OCI-LY7 (cell line): Measurements from ENCODE around the gene PLEKHM1. TPM values are rescaled to one million over a fixed set of nuclear protein-coding genes. Genes with fewer than 3 reads are reported as not detected.
"Not testable (repeated sequence)": the region's sequence is repeated elsewhere in the genome, so short reads cannot be mapped to it uniquely, and the experiment has no call there.

Source experiments
- BruUV-seq: library from RNA; stranded (reverse); fragments of 400-500 nt; replicated peaks from 2 replicates; lab custom pipeline; 2021; lab: Mats Ljungman, UMichigan
- CTCF ChIA-PET: fragments of 300-600 bp; sonication (Branson Sonifier 250); formaldehyde crosslinking; loops from one replicate; lab custom pipeline; 2022; ENCODE audit warnings: antibody characterized with exemption; ENCODE audit not compliant: unreplicated experiment; lab: Charles Lee
- POLR2A ChIA-PET: fragments of 300-600 bp; sonication (Branson Sonifier 250); formaldehyde crosslinking; loops from one replicate; lab custom pipeline; 2022; ENCODE audit warnings: antibody characterized with exemption; lab: Charles Lee
- DNase-seq: peaks from one replicate; pipeline ENCODE4 v3.0.0-alpha.2; 2015; ENCODE audit warnings: low spot score
- H2AFZ ChIP-seq: fragments of 200-600 bp; sonication (generic), shearing (Covaris generic); 2 replicates; pipeline ENCODE4 v1.6.1; 2014; ENCODE audit warnings: mild to moderate bottlenecking, antibody characterized with exemption, low read length, moderate library complexity
- H3K27ac ChIP-seq: fragments of 200-600 bp; sonication (generic); 2 replicates; pipeline ENCODE4 v1.5.1; 2014; ENCODE audit warnings: mixed run types, low read depth, mild to moderate bottlenecking, moderate library complexity, low read length, inconsistent platforms; ENCODE audit not compliant: poor library complexity, severe bottlenecking
- H3K36me3 ChIP-seq: fragments of 200-600 bp; sonication (generic); 2 replicates; pipeline ENCODE4 v1.6.1; 2014; ENCODE audit warnings: mild to moderate bottlenecking, antibody characterized with exemption, low read length, moderate library complexity, mixed read lengths; ENCODE audit not compliant: insufficient read depth
- H3K4me1 ChIP-seq: fragments of 200-600 bp; sonication (generic); 2 replicates; pipeline ENCODE4 v1.5.1; 2014; ENCODE audit warnings: mild to moderate bottlenecking, low read length; ENCODE audit not compliant: insufficient read depth, poor library complexity, severe bottlenecking
- H3K4me2 ChIP-seq: fragments of 200-600 bp; sonication (generic); 2 replicates; pipeline ENCODE4 v1.6.1; 2014; ENCODE audit warnings: mild to moderate bottlenecking, low read length
- H3K4me3 ChIP-seq: fragments of 200-600 bp; sonication (generic); 2 replicates; pipeline ENCODE4 v1.5.1; 2014; ENCODE audit warnings: mild to moderate bottlenecking, low read depth, low read length; ENCODE audit not compliant: poor library complexity, severe bottlenecking
- H3K79me2 ChIP-seq: fragments of 200-600 bp; sonication (generic); 2 replicates; pipeline ENCODE4 v1.6.1; 2016; ENCODE audit warnings: low read depth, mild to moderate bottlenecking, low read length, moderate library complexity, mixed read lengths; ENCODE audit not compliant: insufficient read depth
- H3K9me2 ChIP-seq: fragments of 200-600 bp; sonication (generic); 2 replicates; pipeline ENCODE4 v1.6.1; 2016; ENCODE audit warnings: mild to moderate bottlenecking, low read length, mixed read lengths; ENCODE audit not compliant: insufficient read depth
- H3K9me3 ChIP-seq: fragments of 200-600 bp; sonication (generic); 2 replicates; pipeline ENCODE4 v1.6.1; 2014; ENCODE audit warnings: mild to moderate bottlenecking, mixed run types, low read length, mixed read lengths
- H4K20me1 ChIP-seq: fragments of 200-600 bp; sonication (generic); 2 replicates; pipeline ENCODE4 v1.6.1; 2014; ENCODE audit warnings: mild to moderate bottlenecking, antibody characterized with exemption, low read length, moderate library complexity, mixed read lengths; ENCODE audit not compliant: insufficient read depth
- intact Hi-C: fragments of 100-400 bp; cut with micrococcal nuclease; formaldehyde crosslinking; loops from one replicate; pipeline ENCODE4 v1.10.0; 2022; ENCODE audit not compliant: unreplicated experiment
- total RNA-seq, 2 experiments: library from RNA; depleted of rRNA in 1 of 2; stranded (reverse); fragments of >200 nt in 1 of 2; shearing (Covaris generic) in 1 of 2; gene quantifications; 2 replicates each; pipeline ENCODE4 v1.2.3, GENCODE V29; 2014 to 2022
- TF ChIP-seq, protein P1 (sequence below): fragments of 200-600 bp; sonication (generic); conservative IDR thresholded peaks from 2 replicates; pipeline ENCODE4 v1.5.1; 2014; ENCODE audit warnings: mild to moderate bottlenecking, antibody characterized with exemption, low read length, moderate library complexity, mixed read lengths

PLEKHM1 gene
- total RNA-seq, 2 experiments from 2014 or later: 11.8 to 29.3 TPM

GRCh38 chr17:45460422-45460821, 30.1 kb downstream of the PLEKHM1 start:
- CTCF ChIA-PET, H3K4me2 ChIP-seq, POLR2A ChIA-PET, intact Hi-C loops, H3K4me3 ChIP-seq, BruUV-seq, H3K36me3 ChIP-seq, H3K9me2 ChIP-seq, DNase-seq, H4K20me1 ChIP-seq, H3K9me3 ChIP-seq, H3K79me2 ChIP-seq, H2AFZ ChIP-seq, H3K27ac ChIP-seq: not testable (repeated sequence)
- peaks cover 23% of the 10 kb centered on the region for H3K4me1 ChIP-seq

GRCh38 chr17:45454341-45454740, 36.2 kb downstream of the PLEKHM1 start:
- H2AFZ ChIP-seq, H3K27ac ChIP-seq, POLR2A ChIA-PET, H3K4me3 ChIP-seq, DNase-seq, H3K36me3 ChIP-seq, H4K20me1 ChIP-seq, H3K9me3 ChIP-seq, H3K79me2 ChIP-seq, H3K9me2 ChIP-seq, intact Hi-C loops, CTCF ChIA-PET, BruUV-seq: not testable (repeated sequence)
- Histone ChIP-seq H3K4me2 (peak overlapping the region; percentile 83), H3K4me1 (peaks cover 33% of the 10 kb centered on the region)

DNA sequence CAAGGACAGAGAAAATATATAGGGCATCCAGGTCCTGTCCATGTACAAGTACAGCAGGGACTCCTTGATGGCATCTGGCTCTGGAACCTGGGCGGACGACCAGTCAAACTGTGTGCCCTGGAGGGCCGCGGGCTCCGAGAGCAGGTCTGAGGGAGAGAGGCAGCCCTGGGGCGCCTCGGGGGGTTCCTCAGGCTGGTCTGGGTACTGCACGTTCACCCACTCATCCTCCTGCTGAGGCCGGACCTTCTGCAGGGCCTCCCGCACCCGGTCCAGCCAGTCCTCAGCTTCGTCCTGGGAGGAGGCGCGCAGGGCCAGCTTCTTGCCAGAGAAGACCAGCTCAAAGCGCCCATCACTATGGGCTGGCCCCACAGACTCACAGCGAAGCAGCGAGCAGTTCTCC, 36.8 kb downstream of the PLEKHM1 start:
- BruUV-seq, H3K9me3 ChIP-seq, H2AFZ ChIP-seq, POLR2A ChIA-PET, DNase-seq, CTCF ChIA-PET, H3K36me3 ChIP-seq, H4K20me1 ChIP-seq, intact Hi-C loops, H3K9me2 ChIP-seq, H3K79me2 ChIP-seq: not testable (repeated sequence)
- TF ChIP-seq, protein P1, sequence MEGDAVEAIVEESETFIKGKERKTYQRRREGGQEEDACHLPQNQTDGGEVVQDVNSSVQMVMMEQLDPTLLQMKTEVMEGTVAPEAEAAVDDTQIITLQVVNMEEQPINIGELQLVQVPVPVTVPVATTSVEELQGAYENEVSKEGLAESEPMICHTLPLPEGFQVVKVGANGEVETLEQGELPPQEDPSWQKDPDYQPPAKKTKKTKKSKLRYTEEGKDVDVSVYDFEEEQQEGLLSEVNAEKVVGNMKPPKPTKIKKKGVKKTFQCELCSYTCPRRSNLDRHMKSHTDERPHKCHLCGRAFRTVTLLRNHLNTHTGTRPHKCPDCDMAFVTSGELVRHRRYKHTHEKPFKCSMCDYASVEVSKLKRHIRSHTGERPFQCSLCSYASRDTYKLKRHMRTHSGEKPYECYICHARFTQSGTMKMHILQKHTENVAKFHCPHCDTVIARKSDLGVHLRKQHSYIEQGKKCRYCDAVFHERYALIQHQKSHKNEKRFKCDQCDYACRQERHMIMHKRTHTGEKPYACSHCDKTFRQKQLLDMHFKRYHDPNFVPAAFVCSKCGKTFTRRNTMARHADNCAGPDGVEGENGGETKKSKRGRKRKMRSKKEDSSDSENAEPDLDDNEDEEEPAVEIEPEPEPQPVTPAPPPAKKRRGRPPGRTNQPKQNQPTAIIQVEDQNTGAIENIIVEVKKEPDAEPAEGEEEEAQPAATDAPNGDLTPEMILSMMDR: peak; percentile 52
- H3K27ac ChIP-seq: peak overlapping the region; percentile 84
- peaks cover 38% of the 10 kb centered on the region for H3K4me1 ChIP-seq
- peak overlapping the region; percentile 69 for H3K4me3 ChIP-seq
- peak overlapping the region; percentile 83 for H3K4me2 ChIP-seq

- H3K79me2 ChIP-seq, H3K36me3 ChIP-seq, H4K20me1 ChIP-seq, POLR2A ChIA-PET, H3K9me3 ChIP-seq, H2AFZ ChIP-seq, H3K9me2 ChIP-seq, intact Hi-C loops, BruUV-seq, CTCF ChIA-PET: not testable (repeated sequence)
- Histone ChIP-seq H3K4me3 (peak overlapping the region; percentile 69), H3K27ac (peak overlapping the region; percentile 84), H3K4me1 (peaks cover 44% of the 10 kb centered on the region), H3K4me2 (peak overlapping the region; percentile 83)
- DNase-seq: peak; percentile 34
Measured at GRCh38 chr17:45453225-45453534, 37.3 kb downstream of the PLEKHM1 start.

- H3K36me3 ChIP-seq, H3K79me2 ChIP-seq, CTCF ChIA-PET, H4K20me1 ChIP-seq, H3K9me2 ChIP-seq, H3K9me3 ChIP-seq, H2AFZ ChIP-seq, POLR2A ChIA-PET, intact Hi-C loops, DNase-seq: not testable (repeated sequence)
- peak overlapping the region; percentile 69 for H3K4me3 ChIP-seq
- peaks cover 49% of the 10 kb centered on the region for H3K4me1 ChIP-seq
- peak overlapping the region; percentile 85 for H3K4me2 ChIP-seq
- BruUV-seq: TSS peak; percentile 69
- peak overlapping the region; percentile 84 for H3K27ac ChIP-seq
Measured at GRCh38 chr17:45452329-45453224, 37.9 kb downstream of the PLEKHM1 start.

DNA sequence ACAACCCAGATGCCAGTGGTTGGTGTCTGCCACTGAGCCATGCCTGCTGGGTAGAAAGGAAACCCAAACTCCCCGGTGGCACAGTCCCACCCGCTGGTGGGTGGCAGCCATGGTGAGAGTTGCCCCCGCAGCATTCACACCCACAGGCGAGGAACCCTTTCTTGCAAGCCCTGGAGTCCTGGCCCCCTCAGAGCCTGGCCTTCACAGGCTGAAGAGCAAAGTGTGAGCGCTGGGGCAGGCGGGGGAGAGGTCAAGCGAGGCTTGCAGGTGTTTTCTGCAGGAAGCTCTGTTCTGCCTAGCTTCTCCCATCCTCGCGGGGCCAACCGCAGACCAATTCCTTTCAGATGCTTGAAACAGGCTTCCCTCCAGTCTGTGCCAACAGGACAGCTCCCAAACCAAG, 38.9 kb downstream of the PLEKHM1 start:
- Histone ChIP-seq H3K4me1 (peaks cover 49% of the 10 kb centered on the region), H3K27ac (peak overlapping the region; percentile 84), H3K4me3 (peak overlapping the region; percentile 45), H3K4me2 (peak overlapping the region; percentile 85)
- H3K9me2 ChIP-seq, H3K9me3 ChIP-seq, POLR2A ChIA-PET, BruUV-seq, H2AFZ ChIP-seq, H3K36me3 ChIP-seq, H4K20me1 ChIP-seq, intact Hi-C loops, CTCF ChIA-PET, H3K79me2 ChIP-seq: not testable (repeated sequence)
- DNase-seq: peak; percentile 72
